Measurements from ENCODE around the gene DIAPH1.
"Not testable (repeated sequence)": the region's sequence is repeated elsewhere in the genome, so short reads cannot be mapped to it uniquely, and the experiment has no call there.

Gene DIAPH1

GRCh38 chr5:141611289-141611688, 7.5 kb downstream of the DIAPH1 start:
- H2BK5ac ChIP-seq (ENCODE audit: low read depth, low read length, poor library complexity, severe bottlenecking), result no peak overlapping the region
- H2BK120ac ChIP-seq (ENCODE audit: low read depth, low read length), result no peak overlapping the region
- H3K4me3 ChIP-seq (ENCODE audit: insufficient read depth in 1 of 2, low read depth in 1 of 2, low read length in 2 of 2), result no peak overlapping the region
- no peaks in the 10 kb centered on the region for H3K9me3 ChIP-seq (ENCODE audit: control insufficient read depth, low read length)
- H3K36me3 ChIP-seq (ENCODE audit: control insufficient read depth in 1 of 2, insufficient read depth in 2 of 2, low read depth in 1 of 2, low read length in 2 of 2), result no peaks in the 10 kb centered on the region
- no peak overlapping the region for H3K18ac ChIP-seq (ENCODE audit: low read depth in 1 of 2, low read length in 2 of 2)
- H3K27ac ChIP-seq (ENCODE audit: low read length, poor library complexity, severe bottlenecking), result no peak overlapping the region
- H4K91ac ChIP-seq (ENCODE audit: low read length), result no peak overlapping the region
- H3K9ac ChIP-seq (ENCODE audit: low read length), result no peak overlapping the region
- H3K4me1 ChIP-seq (ENCODE audit: control insufficient read depth, insufficient read depth, low read depth, low read length), result peaks cover 2% of the 10 kb centered on the region
- H3K27me3 ChIP-seq (ENCODE audit: control insufficient read depth in 1 of 2, insufficient read depth in 1 of 2, low read length in 2 of 2), result no peaks in the 10 kb centered on the region
- H3K79me1 ChIP-seq (replicated peaks; ENCODE audit: low read length, poor library complexity, severe bottlenecking), result peaks cover 15% of the 10 kb centered on the region
- H2BK15ac ChIP-seq (ENCODE audit: low read depth, poor library complexity, severe bottlenecking), result no peak overlapping the region
- no peak overlapping the region for H3K4me2 ChIP-seq (ENCODE audit: low read length, poor library complexity, severe bottlenecking)
- H4K8ac ChIP-seq (ENCODE audit: low read length), result no peak overlapping the region
- H3K23ac ChIP-seq (ENCODE audit: low read length in 2 of 2), result no peak overlapping the region
- H3K4ac ChIP-seq (ENCODE audit: low read depth in 1 of 2, low read length in 2 of 2), result no peak overlapping the region
- DNase-seq, result no peak
- no peak overlapping the region for H3K14ac ChIP-seq (ENCODE audit: low read length in 2 of 2)
- H2BK12ac ChIP-seq (ENCODE audit: low read length in 2 of 2), result no peak overlapping the region
- WGBS, result 97% methylated on average over 3 of the region's 3 CpGs
- H2AK5ac ChIP-seq (ENCODE audit: low read length, severe bottlenecking), result no peak overlapping the region
- no peak overlapping the region for H2AFZ ChIP-seq (ENCODE audit: low read depth, low read length)

- not testable (repeated sequence) for H3K4me1 ChIP-seq (ENCODE audit: control insufficient read depth, insufficient read depth, low read depth, low read length); DNase-seq; H2BK15ac ChIP-seq (ENCODE audit: low read depth, poor library complexity, severe bottlenecking); H3K18ac ChIP-seq (ENCODE audit: low read depth in 1 of 2, low read length in 2 of 2); H3K23ac ChIP-seq (ENCODE audit: low read length in 2 of 2); H3K9ac ChIP-seq (ENCODE audit: low read length); H4K8ac ChIP-seq (ENCODE audit: low read length); H2BK120ac ChIP-seq (ENCODE audit: low read depth, low read length); H3K14ac ChIP-seq (ENCODE audit: low read length in 2 of 2); H3K36me3 ChIP-seq (ENCODE audit: control insufficient read depth in 1 of 2, insufficient read depth in 2 of 2, low read depth in 1 of 2, low read length in 2 of 2); H3K4me2 ChIP-seq (ENCODE audit: low read length, poor library complexity, severe bottlenecking); H4K91ac ChIP-seq (ENCODE audit: low read length); H3K4me3 ChIP-seq (ENCODE audit: insufficient read depth in 1 of 2, low read depth in 1 of 2, low read length in 2 of 2); H3K27ac ChIP-seq (ENCODE audit: low read length, poor library complexity, severe bottlenecking); H3K27me3 ChIP-seq (ENCODE audit: control insufficient read depth in 1 of 2, insufficient read depth in 1 of 2, low read length in 2 of 2); H2BK5ac ChIP-seq (ENCODE audit: low read depth, low read length, poor library complexity, severe bottlenecking); H2AK5ac ChIP-seq (ENCODE audit: low read length, severe bottlenecking); H3K9me3 ChIP-seq (ENCODE audit: control insufficient read depth, low read length); H2BK12ac ChIP-seq (ENCODE audit: low read length in 2 of 2); H3K4ac ChIP-seq (ENCODE audit: low read depth in 1 of 2, low read length in 2 of 2); H2AFZ ChIP-seq (ENCODE audit: low read depth, low read length)
- H3K79me1 ChIP-seq (replicated peaks; ENCODE audit: low read length, poor library complexity, severe bottlenecking), result peaks cover 19% of the 10 kb centered on the region
- 100% methylated on average over 6 of the region's 7 CpGs for WGBS
These were observed 8.9 kb downstream of the DIAPH1 start for GRCh38 chr5:141609921-141610320.

- WGBS, result 100% methylated on average over 1 of the region's 3 CpGs
These were observed 9.8 kb downstream of the DIAPH1 start for GRCh38 chr5:141609044-141609443.

GRCh38 chr5:141608557-141608956, 10.2 kb downstream of the DIAPH1 start:
- no peaks in the 10 kb centered on the region for H3K27me3 ChIP-seq (ENCODE audit: control insufficient read depth in 1 of 2, insufficient read depth in 1 of 2, low read length in 2 of 2)
- H3K4me2 ChIP-seq (ENCODE audit: low read length, poor library complexity, severe bottlenecking), result no peak overlapping the region
- H2BK120ac ChIP-seq (ENCODE audit: low read depth, low read length), result no peak overlapping the region
- no peak overlapping the region for H3K4me3 ChIP-seq (ENCODE audit: insufficient read depth in 1 of 2, low read depth in 1 of 2, low read length in 2 of 2)
- no peak overlapping the region for H2BK5ac ChIP-seq (ENCODE audit: low read depth, low read length, poor library complexity, severe bottlenecking)
- peaks cover 20% of the 10 kb centered on the region for H3K79me1 ChIP-seq (replicated peaks; ENCODE audit: low read length, poor library complexity, severe bottlenecking)
- H3K23ac ChIP-seq (ENCODE audit: low read length in 2 of 2), result no peak overlapping the region
- H3K4ac ChIP-seq (ENCODE audit: low read depth in 1 of 2, low read length in 2 of 2), result no peak overlapping the region
- no peak overlapping the region for H3K18ac ChIP-seq (ENCODE audit: low read depth in 1 of 2, low read length in 2 of 2)
- no peak for DNase-seq
- WGBS, result no CpG with 5 or more reads among the region's 1 CpG
- no peaks in the 10 kb centered on the region for H3K9me3 ChIP-seq (ENCODE audit: control insufficient read depth, low read length)
- no peak overlapping the region for H2BK12ac ChIP-seq (ENCODE audit: low read length in 2 of 2)
- H3K14ac ChIP-seq (ENCODE audit: low read length in 2 of 2), result no peak overlapping the region
- H2AFZ ChIP-seq (ENCODE audit: low read depth, low read length), result no peak overlapping the region
- no peaks in the 10 kb centered on the region for H3K36me3 ChIP-seq (ENCODE audit: control insufficient read depth in 1 of 2, insufficient read depth in 2 of 2, low read depth in 1 of 2, low read length in 2 of 2)
- peaks cover 6% of the 10 kb centered on the region for H3K4me1 ChIP-seq (ENCODE audit: control insufficient read depth, insufficient read depth, low read depth, low read length)
- H3K9ac ChIP-seq (ENCODE audit: low read length), result no peak overlapping the region
- H4K91ac ChIP-seq (ENCODE audit: low read length), result no peak overlapping the region
- H3K27ac ChIP-seq (ENCODE audit: low read length, poor library complexity, severe bottlenecking), result no peak overlapping the region
- no peak overlapping the region for H2AK5ac ChIP-seq (ENCODE audit: low read length, severe bottlenecking)
- no peak overlapping the region for H4K8ac ChIP-seq (ENCODE audit: low read length)
- no peak overlapping the region for H2BK15ac ChIP-seq (ENCODE audit: low read depth, poor library complexity, severe bottlenecking)

More at GRCh38 chr5:141609044-141609443, 9.8 kb downstream of the DIAPH1 start:
- Histone ChIP-seq H3K4me1 (ENCODE audit: control insufficient read depth, insufficient read depth, low read depth, low read length) (peaks cover 3% of the 10 kb centered on the region), H4K8ac (ENCODE audit: low read length) (no peak overlapping the region), H2BK5ac (ENCODE audit: low read depth, low read length, poor library complexity, severe bottlenecking) (no peak overlapping the region), H3K9ac (ENCODE audit: low read length) (no peak overlapping the region), H2BK12ac (ENCODE audit: low read length in 2 of 2) (no peak overlapping the region), H3K23ac (ENCODE audit: low read length in 2 of 2) (no peak overlapping the region), H3K4ac (ENCODE audit: low read depth in 1 of 2, low read length in 2 of 2) (no peak overlapping the region), H2BK15ac (ENCODE audit: low read depth, poor library complexity, severe bottlenecking) (no peak overlapping the region), H3K9me3 (ENCODE audit: control insufficient read depth, low read length) (no peaks in the 10 kb centered on the region), H3K79me1 (replicated peaks; ENCODE audit: low read length, poor library complexity, severe bottlenecking) (peaks cover 19% of the 10 kb centered on the region), H3K4me2 (ENCODE audit: low read length, poor library complexity, severe bottlenecking) (no peak overlapping the region), H2BK120ac (ENCODE audit: low read depth, low read length) (no peak overlapping the region), H3K4me3 (ENCODE audit: insufficient read depth in 1 of 2, low read depth in 1 of 2, low read length in 2 of 2) (no peak overlapping the region), H3K14ac (ENCODE audit: low read length in 2 of 2) (no peak overlapping the region), H2AK5ac (ENCODE audit: low read length, severe bottlenecking) (no peak overlapping the region), H3K36me3 (ENCODE audit: control insufficient read depth in 1 of 2, insufficient read depth in 2 of 2, low read depth in 1 of 2, low read length in 2 of 2) (no peaks in the 10 kb centered on the region), H3K27me3 (ENCODE audit: control insufficient read depth in 1 of 2, insufficient read depth in 1 of 2, low read length in 2 of 2) (no peaks in the 10 kb centered on the region), H2AFZ (ENCODE audit: low read depth, low read length) (no peak overlapping the region), H4K91ac (ENCODE audit: low read length) (no peak overlapping the region), H3K18ac (ENCODE audit: low read depth in 1 of 2, low read length in 2 of 2) (no peak overlapping the region), H3K27ac (ENCODE audit: low read length, poor library complexity, severe bottlenecking) (no peak overlapping the region)
- DNase-seq, result no peak

Data from mesenchymal stem cell (in vitro differentiated cells and primary cell).